HEK293 (cell line): ENCODE measurements around the gene OPA3.

Experiments
- CTCF ChIA-PET: fragments of 350-600 bp; formaldehyde crosslinking; extraction: SDS; loops from one replicate; lab custom pipeline; 2021; ENCODE audit warnings: antibody characterized with exemption; lab: Yijun Ruan, JAX
- POLR2A ChIA-PET: fragments of 300-600 bp; formaldehyde crosslinking; extraction: SDS; loops from one replicate; lab custom pipeline; 2020; ENCODE audit warnings: antibody characterized with exemption, inconsistent platforms; lab: Yijun Ruan, JAX
- H3K27ac ChIP-seq: fragments of 200-500 bp; sonication (Bioruptor generic); 2 replicates; pipeline ENCODE4 v1.5.1; 2014; ENCODE audit warnings: low read depth, low read length, control low read depth, inconsistent platforms; ENCODE audit errors: extremely low read depth
- H3K36me3 ChIP-seq, 2 experiments: fragments of 200-500 bp in 1 of 2; sonication (Bioruptor generic) in 1 of 2; 1 replicate in 1 of 2; 2 replicates in 1 of 2; pipeline ENCODE4 v1.5.1; 2014 to 2017; ENCODE audit warnings: inconsistent platforms in 2 of 2, low read length in 2 of 2; ENCODE audit not compliant: control insufficient read depth in 2 of 2, insufficient read depth in 1 of 2
- H3K4me1 ChIP-seq: fragments of 200-500 bp; sonication (Bioruptor generic); 2 replicates; pipeline ENCODE4 v1.5.1; 2014; ENCODE audit warnings: mild to moderate bottlenecking, low read length, inconsistent platforms; ENCODE audit not compliant: control insufficient read depth, insufficient read depth
- H3K4me3 ChIP-seq: 2 replicates; pipeline ENCODE4 v1.5.1; 2011; ENCODE audit warnings: low read depth, mild to moderate bottlenecking, control low read depth, low read length, moderate library complexity
- H3K9me3 ChIP-seq: fragments of 200-500 bp; sonication (Bioruptor generic); 2 replicates; pipeline ENCODE4 v1.5.1; 2014; ENCODE audit warnings: low read depth, low read length, inconsistent platforms; ENCODE audit not compliant: control insufficient read depth, insufficient read depth
- EGR2 ChIP-seq: fragments of 450-650 bp; formaldehyde crosslinking; IDR thresholded peaks from 2 replicates; pipeline ENCODE4 v1.5.1; 2016; ENCODE audit warnings: low read depth, missing biosample characterization, missing genetic modification characterization
- GFI1B ChIP-seq: fragments of 450-650 bp; formaldehyde crosslinking; IDR thresholded peaks from 2 replicates; pipeline ENCODE4 v1.5.1; 2016; ENCODE audit warnings: missing biosample characterization, missing genetic modification characterization
- GLI2 ChIP-seq: fragments of 450-650 bp; formaldehyde crosslinking; IDR thresholded peaks from 2 replicates; pipeline ENCODE4; 2017; ENCODE audit warnings: missing biosample characterization, missing genetic modification characterization, low read depth, borderline replicate concordance
- GLI4 ChIP-seq: fragments of 450-650 bp; formaldehyde crosslinking; IDR thresholded peaks from 2 replicates; pipeline ENCODE4 v1.5.1; 2016; ENCODE audit warnings: missing biosample characterization, missing genetic modification characterization
- MEIS1 ChIP-seq: sonication (generic); formaldehyde crosslinking; IDR thresholded peaks from 2 replicates; pipeline ENCODE4 v1.8.1; 2022; ENCODE audit warnings: missing genetic modification reagents, mild to moderate bottlenecking, borderline replicate concordance
- RBAK ChIP-seq: fragments of 450-650 bp; formaldehyde crosslinking; IDR thresholded peaks from 2 replicates; pipeline ENCODE4 v1.5.1; 2016; ENCODE audit warnings: missing biosample characterization, missing genetic modification characterization
- REPIN1 ChIP-seq: fragments of 450-650 bp; formaldehyde crosslinking; IDR thresholded peaks from 2 replicates; pipeline ENCODE4 v1.5.1; 2017; ENCODE audit warnings: missing biosample characterization, missing genetic modification characterization, low read depth
- SETDB1 ChIP-seq: IDR thresholded peaks from one replicate; pipeline ENCODE4 v1.6.1; 2017; ENCODE audit warnings: mild to moderate bottlenecking, low read length, moderate library complexity, mixed read lengths; ENCODE audit not compliant: insufficient read length
- TRIM28 ChIP-seq: IDR thresholded peaks from 2 replicates; pipeline ENCODE4 v1.6.1; 2011; ENCODE audit warnings: low read length, control low read depth, borderline replicate concordance
- ZBTB1 ChIP-seq: fragments of 450-650 bp; formaldehyde crosslinking; IDR thresholded peaks from 2 replicates; pipeline ENCODE4 v1.5.1; 2016; ENCODE audit warnings: missing biosample characterization, missing genetic modification characterization
- ZBTB20 ChIP-seq: fragments of 450-650 bp; formaldehyde crosslinking; IDR thresholded peaks from 2 replicates; pipeline ENCODE4 v1.5.1; 2016; ENCODE audit warnings: missing biosample characterization, missing genetic modification characterization
- ZBTB21 ChIP-seq: fragments of 450-650 bp; formaldehyde crosslinking; IDR thresholded peaks from 2 replicates; pipeline ENCODE4 v1.5.1; 2017; ENCODE audit warnings: missing biosample characterization, missing genetic modification characterization
- ZFP41 ChIP-seq: fragments of 450-650 bp; formaldehyde crosslinking; IDR thresholded peaks from 2 replicates; pipeline ENCODE4 v1.5.1; 2016; ENCODE audit warnings: missing biosample characterization, missing genetic modification characterization, borderline replicate concordance
- ZNF133 ChIP-seq: fragments of 450-650 bp; formaldehyde crosslinking; IDR thresholded peaks from 2 replicates; pipeline ENCODE4 v1.5.1; 2016; ENCODE audit warnings: missing biosample characterization, missing genetic modification characterization
- ZNF140 ChIP-seq: fragments of 450-650 bp; formaldehyde crosslinking; IDR thresholded peaks from 2 replicates; pipeline ENCODE4 v1.5.1; 2016; ENCODE audit warnings: missing biosample characterization, missing genetic modification characterization
- ZNF184 ChIP-seq: fragments of 450-650 bp; IDR thresholded peaks from 2 replicates; pipeline ENCODE4 v1.5.1; 2018; ENCODE audit warnings: missing biosample characterization, mild to moderate bottlenecking, missing genetic modification characterization
- ZNF202 ChIP-seq: fragments of 450-650 bp; formaldehyde crosslinking; IDR thresholded peaks from 2 replicates; pipeline ENCODE4 v1.5.1; 2016; ENCODE audit warnings: missing biosample characterization, missing genetic modification characterization, borderline replicate concordance
- ZNF211 ChIP-seq: fragments of 450-650 bp; formaldehyde crosslinking; IDR thresholded peaks from 2 replicates; pipeline ENCODE4 v1.5.1; 2016; ENCODE audit warnings: low read depth, missing biosample characterization, missing genetic modification characterization
- ZNF214 ChIP-seq: fragments of 450-650 bp; formaldehyde crosslinking; IDR thresholded peaks from 2 replicates; pipeline ENCODE4 v1.5.1; 2017; ENCODE audit warnings: missing biosample characterization, mild to moderate bottlenecking, missing genetic modification characterization, borderline replicate concordance
- ZNF248 ChIP-seq: fragments of 450-650 bp; formaldehyde crosslinking; IDR thresholded peaks from 2 replicates; pipeline ENCODE4 v1.5.1; 2017; ENCODE audit warnings: missing biosample characterization, missing genetic modification characterization
- ZNF280D ChIP-seq: fragments of 450-650 bp; formaldehyde crosslinking; IDR thresholded peaks from 2 replicates; pipeline ENCODE4 v1.5.1; 2016; ENCODE audit warnings: missing biosample characterization, missing genetic modification characterization
- ZNF366 ChIP-seq: fragments of 450-650 bp; formaldehyde crosslinking; conservative IDR thresholded peaks from 2 replicates; pipeline ENCODE4 v1.5.1; 2016; ENCODE audit warnings: missing biosample characterization, missing genetic modification characterization
- ZNF391 ChIP-seq: fragments of 450-650 bp; formaldehyde crosslinking; IDR thresholded peaks from 2 replicates; pipeline ENCODE4 v1.5.1; 2016; ENCODE audit warnings: low read depth, missing biosample characterization, missing genetic modification characterization, borderline replicate concordance
- ZNF510 ChIP-seq: fragments of 450-650 bp; formaldehyde crosslinking; IDR thresholded peaks from 2 replicates; pipeline ENCODE4 v1.5.1; 2018; ENCODE audit warnings: mild to moderate bottlenecking, missing genetic modification characterization, missing biosample characterization; ENCODE audit not compliant: insufficient replicate concordance
- ZNF610 ChIP-seq: fragments of 450-650 bp; formaldehyde crosslinking; IDR thresholded peaks from 2 replicates; pipeline ENCODE4 v1.5.1; 2016; ENCODE audit warnings: missing biosample characterization, missing genetic modification characterization, borderline replicate concordance
- ZNF660 ChIP-seq: fragments of 450-650 bp; IDR thresholded peaks from 2 replicates; pipeline ENCODE4 v1.5.1; 2018; ENCODE audit warnings: missing biosample characterization, mild to moderate bottlenecking, missing genetic modification characterization
- ZNF664 ChIP-seq: fragments of 450-650 bp; formaldehyde crosslinking; IDR thresholded peaks from 2 replicates; pipeline ENCODE4 v1.5.1; 2016; ENCODE audit warnings: missing biosample characterization, missing genetic modification characterization
- ZNF677 ChIP-seq: fragments of 450-650 bp; IDR thresholded peaks from 2 replicates; pipeline ENCODE4 v1.5.0; 2018; ENCODE audit warnings: missing biosample characterization, mild to moderate bottlenecking, missing genetic modification characterization, moderate library complexity
- ZNF768 ChIP-seq: fragments of 450-650 bp; formaldehyde crosslinking; IDR thresholded peaks from 2 replicates; pipeline ENCODE4 v1.5.1; 2018; ENCODE audit warnings: missing biosample characterization, mild to moderate bottlenecking, missing genetic modification characterization
- ZSCAN16 ChIP-seq: fragments of 450-650 bp; formaldehyde crosslinking; IDR thresholded peaks from 2 replicates; pipeline ENCODE4 v1.5.1; 2016; ENCODE audit warnings: missing biosample characterization, missing genetic modification characterization
- TF ChIP-seq, protein P1 (sequence below): fragments of 450-650 bp; formaldehyde crosslinking; IDR thresholded peaks from 2 replicates; pipeline ENCODE4 v1.5.1; 2016; ENCODE audit warnings: missing biosample characterization, missing genetic modification characterization, low read depth
- TF ChIP-seq, protein P2 (sequence below): fragments of 450-650 bp; formaldehyde crosslinking; IDR thresholded peaks from 2 replicates; pipeline ENCODE4 v1.5.1; 2016; ENCODE audit warnings: missing biosample characterization, missing genetic modification characterization

The OPA3 gene

GRCh38 chr19:45621976-45622503 lies 37.4 kb upstream of the OPA3 start (continued):
- TF ChIP-seq ZNF280D (tag by site-specific recombination) (no peak), EGR2 (tag by site-specific recombination) (peak; percentile 99), ZNF366 (peak; percentile 84), ZNF140 (no peak), ZNF610 (no peak), ZNF214 (tag by site-specific recombination) (no peak), ZBTB21 (no peak), GLI2 (tag by site-specific recombination) (no peak), ZNF660 (tag by site-specific recombination) (no peak), REPIN1 (tag by site-specific recombination) (no peak), ZNF184 (no peak), ZNF211 (tag by site-specific recombination) (no peak), ZNF133 (tag by site-specific recombination) (no peak), SETDB1 (no peak)
- TF ChIP-seq, protein P1, sequence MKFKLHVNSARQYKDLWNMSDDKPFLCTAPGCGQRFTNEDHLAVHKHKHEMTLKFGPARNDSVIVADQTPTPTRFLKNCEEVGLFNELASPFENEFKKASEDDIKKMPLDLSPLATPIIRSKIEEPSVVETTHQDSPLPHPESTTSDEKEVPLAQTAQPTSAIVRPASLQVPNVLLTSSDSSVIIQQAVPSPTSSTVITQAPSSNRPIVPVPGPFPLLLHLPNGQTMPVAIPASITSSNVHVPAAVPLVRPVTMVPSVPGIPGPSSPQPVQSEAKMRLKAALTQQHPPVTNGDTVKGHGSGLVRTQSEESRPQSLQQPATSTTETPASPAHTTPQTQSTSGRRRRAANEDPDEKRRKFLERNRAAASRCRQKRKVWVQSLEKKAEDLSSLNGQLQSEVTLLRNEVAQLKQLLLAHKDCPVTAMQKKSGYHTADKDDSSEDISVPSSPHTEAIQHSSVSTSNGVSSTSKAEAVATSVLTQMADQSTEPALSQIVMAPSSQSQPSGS = no peak
- TF ChIP-seq, protein P2, sequence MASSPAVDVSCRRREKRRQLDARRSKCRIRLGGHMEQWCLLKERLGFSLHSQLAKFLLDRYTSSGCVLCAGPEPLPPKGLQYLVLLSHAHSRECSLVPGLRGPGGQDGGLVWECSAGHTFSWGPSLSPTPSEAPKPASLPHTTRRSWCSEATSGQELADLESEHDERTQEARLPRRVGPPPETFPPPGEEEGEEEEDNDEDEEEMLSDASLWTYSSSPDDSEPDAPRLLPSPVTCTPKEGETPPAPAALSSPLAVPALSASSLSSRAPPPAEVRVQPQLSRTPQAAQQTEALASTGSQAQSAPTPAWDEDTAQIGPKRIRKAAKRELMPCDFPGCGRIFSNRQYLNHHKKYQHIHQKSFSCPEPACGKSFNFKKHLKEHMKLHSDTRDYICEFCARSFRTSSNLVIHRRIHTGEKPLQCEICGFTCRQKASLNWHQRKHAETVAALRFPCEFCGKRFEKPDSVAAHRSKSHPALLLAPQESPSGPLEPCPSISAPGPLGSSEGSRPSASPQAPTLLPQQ (tag by site-specific recombination) = no peak

DNA sequence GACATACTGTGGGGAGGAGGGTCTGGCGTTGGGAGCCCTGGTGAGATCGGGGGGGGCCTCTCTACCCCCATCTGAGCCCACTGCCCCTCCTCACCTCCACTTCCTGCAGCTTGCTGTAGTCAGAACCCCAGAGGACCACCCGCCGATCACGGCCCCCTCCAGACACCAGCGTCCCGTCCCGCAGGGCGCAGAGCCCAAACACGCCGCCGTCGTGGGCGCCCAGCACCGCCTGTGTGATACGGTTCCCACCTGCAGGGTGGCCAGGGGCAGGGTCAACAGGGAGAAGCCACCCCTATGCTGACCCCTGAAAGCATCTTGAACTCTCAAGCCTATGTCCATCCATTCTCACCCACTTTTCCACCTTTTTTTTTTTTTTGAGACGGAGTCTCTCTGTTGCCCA lies 36.8 kb upstream of the OPA3 start:
- Histone ChIP-seq H3K36me3 (peaks cover 32 to 58% of the 10 kb centered on the region in 2 experiments; a peak in 2 of 3 replicates), H3K27ac (no peak overlapping the region), H3K4me1 (no peaks in the 10 kb centered on the region), H3K4me3 (no peak overlapping the region), H3K9me3 (no peaks in the 10 kb centered on the region)
- POLR2A ChIA-PET = no interaction called here
- no peak for TF ChIP-seq ZBTB20 (tag by site-specific recombination)
- CTCF ChIA-PET = no interaction called here

GRCh38 chr19:45616704-45617017 lies 32.1 kb upstream of the OPA3 start:
- CTCF ChIA-PET = interaction anchor here (0.8 to 8.9 kb wide), 5 partner anchors 9 to 29 kb away, joined by 3 to 102 read pairs (median 7); partner anchors contain the start of gene EML2
- Histone ChIP-seq H3K9me3 (no peaks in the 10 kb centered on the region), H3K27ac (no peak overlapping the region), H3K4me1 (peaks cover 13% of the 10 kb centered on the region), H3K36me3 (peaks cover 41 to 69% of the 10 kb centered on the region in 2 experiments; a peak in 2 of 3 replicates), H3K4me3 (no peak overlapping the region)
- POLR2A ChIA-PET = interaction anchor here (1.2 to 1.9 kb wide), 4 partner anchors 15 to 33 kb away, joined by 4 to 19 read pairs (median 10); no protein-coding TSS in a partner anchor
- TF ChIP-seq ZFP41 (tag by site-specific recombination) = no peak
- no peak for TF ChIP-seq ZNF202
- TF ChIP-seq ZNF664 (tag by site-specific recombination) = no peak
- no peak for TF ChIP-seq MEIS1 (CRISPR knock-in tag)
- no peak for TF ChIP-seq ZNF391 (tag by site-specific recombination)
- TF ChIP-seq GFI1B (tag by site-specific recombination) = no peak
- no peak for TF ChIP-seq RBAK (tag by site-specific recombination)
- TF ChIP-seq ZNF677 (tag by site-specific recombination) = no peak
- TF ChIP-seq ZNF248 = no peak
- no peak for TF ChIP-seq TRIM28
- no peak for TF ChIP-seq ZSCAN16
- no peak for TF ChIP-seq ZNF510 (tag by site-specific recombination)
- TF ChIP-seq GLI4 (tag by site-specific recombination) = no peak
- no peak for TF ChIP-seq ZNF768 (tag by site-specific recombination)
- no peak for TF ChIP-seq ZBTB1 (tag by site-specific recombination)
